NCI-H187 (cell line): Measurements from ENCODE around the gene LRRIQ4.

Source experiments
- DNase-seq, 2 experiments: peaks; one replicate each; lab custom pipeline; 2025; lab: John Stamatoyannopoulos, UW

LRRIQ4 gene

DNA sequence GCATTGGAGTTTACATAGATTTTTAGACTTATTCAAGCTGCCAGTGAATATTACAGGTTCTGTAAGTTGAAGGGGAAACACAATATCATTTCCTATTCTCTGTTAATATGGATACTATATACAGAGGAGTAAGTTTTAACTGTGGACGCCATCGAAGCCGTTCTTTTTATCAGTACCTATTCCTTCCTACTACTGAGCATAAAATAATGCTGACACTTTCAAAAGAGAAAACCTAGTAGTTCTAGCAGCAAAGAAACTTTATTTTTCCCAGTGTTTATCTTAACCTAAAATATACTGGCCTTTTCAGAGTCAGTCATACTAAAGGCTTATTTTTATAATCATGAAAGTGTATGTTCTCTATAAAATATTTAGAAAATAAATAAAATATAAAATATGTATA is 42.8 kb downstream of the LRRIQ4 start:
- DNase-seq = no peak

DNA sequence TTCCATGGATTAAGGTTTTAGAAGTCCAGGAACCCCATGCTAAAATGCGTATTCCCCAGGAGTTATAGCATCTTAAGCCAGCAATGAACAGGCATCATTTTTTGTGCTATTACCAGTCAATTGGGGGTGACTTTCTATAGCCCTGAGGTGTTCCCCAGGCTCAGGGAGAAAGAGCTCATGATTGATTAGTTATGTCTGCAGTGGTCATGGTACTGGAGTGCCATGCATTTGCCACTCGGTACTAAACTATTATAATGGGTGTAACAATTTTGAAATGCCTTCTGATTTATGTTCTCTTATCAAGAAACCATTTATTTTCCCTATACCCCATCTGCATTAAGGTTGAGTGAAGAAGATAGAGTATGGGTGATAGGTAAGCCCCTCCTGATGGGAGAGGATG is 45.1 kb downstream of the LRRIQ4 start:
- DNase-seq = no peak

DNA sequence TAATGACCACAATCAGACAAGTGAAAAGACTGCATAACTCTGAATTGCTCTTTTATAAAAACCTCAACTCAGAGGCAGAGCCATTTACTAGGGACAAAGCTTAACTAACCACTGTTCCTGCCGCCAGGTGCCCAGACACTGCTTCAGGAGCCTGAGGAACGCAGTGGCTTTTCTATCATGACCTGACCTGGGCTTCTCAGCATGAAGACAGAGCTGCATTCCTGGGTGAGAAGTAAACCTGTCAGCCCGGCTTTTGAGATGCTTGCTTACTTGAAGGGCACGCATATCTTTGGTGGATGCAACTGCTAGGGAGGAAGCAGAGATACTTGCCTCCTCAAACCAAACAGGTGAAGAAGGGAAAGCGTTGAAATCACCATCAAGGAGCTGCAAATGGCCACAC is 49.2 kb downstream of the LRRIQ4 start:
- DNase-seq = no peak

DNA sequence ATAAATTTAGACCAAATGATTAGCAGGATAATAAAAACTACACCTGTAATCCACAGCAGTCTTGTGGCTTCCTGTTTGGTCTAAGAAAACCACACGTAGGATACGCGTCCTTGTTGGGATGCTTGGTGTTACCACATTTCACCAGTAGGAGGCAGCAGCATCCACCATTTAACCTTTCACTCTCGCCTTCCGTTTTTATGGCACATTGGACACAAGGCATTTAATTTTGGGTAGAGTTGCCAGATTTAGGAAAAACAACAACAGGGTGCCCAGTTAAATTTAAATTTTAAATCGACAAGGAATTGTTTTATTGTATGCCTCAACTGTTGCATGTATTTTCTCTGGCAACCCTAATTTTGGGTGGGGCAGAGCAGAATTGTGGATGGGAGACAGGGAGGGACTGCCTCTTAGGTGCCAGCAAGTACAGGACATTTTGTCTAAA is 50.8 kb downstream of the LRRIQ4 start:
- DNase-seq = peak; percentile 14 to 37

DNA sequence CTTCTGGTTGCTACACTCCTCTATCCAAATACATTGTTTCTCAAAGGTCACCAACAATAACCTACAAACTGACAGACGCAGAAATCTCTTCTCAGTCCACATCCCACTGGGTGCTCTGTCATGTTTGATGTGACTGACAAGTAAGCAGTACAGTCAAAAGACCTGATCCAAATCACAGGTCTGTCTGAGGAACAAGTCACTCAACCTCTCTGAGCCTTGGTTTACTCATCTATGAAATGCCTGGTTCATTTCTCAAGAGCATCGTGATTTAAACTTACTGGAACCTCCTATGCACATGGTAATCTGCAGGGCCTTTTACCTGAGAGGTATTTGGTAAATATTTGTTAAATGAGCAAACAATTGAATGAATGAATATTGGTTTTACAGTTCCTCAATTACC is 51.6 kb downstream of the LRRIQ4 start:
- DNase-seq = no peak

DNA sequence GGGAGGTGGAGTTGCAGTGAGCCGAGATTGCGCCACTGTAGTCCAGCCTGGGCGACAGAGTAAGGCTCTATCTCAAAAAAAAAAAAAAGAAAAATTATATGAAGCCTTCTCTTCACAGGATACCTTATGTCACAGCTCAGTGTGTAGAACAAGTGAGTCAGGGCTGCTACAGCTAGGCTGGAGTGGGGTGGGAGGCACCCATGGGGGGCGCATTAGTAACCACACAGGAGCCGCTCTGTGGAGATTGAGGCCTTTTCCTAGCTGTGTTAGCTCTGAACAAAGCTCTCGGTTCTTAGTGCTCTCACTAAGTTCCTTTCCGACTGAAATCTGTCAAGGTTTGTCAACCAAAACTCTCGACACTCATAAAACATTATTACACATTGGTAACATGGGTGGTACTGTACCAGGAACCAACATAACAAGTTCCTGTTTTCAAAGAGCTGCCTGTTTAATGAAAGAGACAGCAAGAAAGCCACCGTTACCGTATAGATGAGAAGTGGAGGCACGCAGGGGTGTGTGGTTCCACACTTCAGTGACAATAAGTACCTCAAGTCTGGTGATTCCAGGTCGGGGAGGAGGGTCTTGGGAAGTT is 52.6 kb downstream of the LRRIQ4 start:
- DNase-seq = no peak

DNA sequence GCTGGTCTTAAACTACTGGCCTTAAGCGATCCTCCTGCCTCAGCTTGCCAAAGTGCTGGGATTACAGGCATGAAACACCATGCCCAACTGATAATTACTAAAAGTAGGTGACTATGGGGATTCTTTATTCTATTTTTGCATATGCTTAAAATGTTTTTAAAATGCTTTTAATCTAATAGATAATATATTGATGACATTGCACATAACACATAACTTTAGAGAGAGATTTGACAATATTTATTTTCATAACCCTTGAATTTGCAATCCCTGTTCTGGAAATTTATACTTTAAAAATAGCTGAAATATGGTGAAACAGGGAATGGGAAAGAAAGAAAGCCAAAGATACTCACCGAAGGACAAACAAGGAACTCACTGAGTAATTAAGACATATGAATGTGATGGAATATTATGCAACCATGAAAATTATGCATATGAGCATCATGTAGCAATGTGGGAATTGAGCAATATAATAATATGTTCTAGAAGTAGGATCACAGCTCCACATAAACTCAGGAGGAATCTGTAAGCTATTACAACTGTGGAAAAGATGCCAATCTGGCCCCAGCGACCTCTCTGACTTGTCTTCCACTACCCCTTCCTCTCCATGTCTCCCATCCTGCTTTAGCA is 55.0 kb downstream of the LRRIQ4 start:
- DNase-seq = no peak

DNA sequence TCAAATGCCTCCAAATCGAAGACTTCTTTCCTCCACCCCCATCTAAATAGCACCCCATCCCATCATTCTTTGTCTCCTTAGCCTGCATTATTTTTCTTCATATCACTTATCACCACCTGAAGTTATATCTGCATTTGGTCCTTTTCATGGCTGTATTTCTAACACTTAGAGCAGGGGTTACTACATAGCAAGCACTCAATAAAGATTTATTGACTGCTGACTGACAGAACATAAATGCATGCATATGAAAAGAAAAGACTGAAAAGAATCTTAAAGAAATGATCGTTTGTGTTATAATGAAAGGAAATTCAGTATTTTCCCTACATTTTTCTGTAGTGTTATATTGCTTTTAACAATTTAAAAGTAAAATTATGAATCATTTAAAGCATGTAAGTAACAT is 55.7 kb downstream of the LRRIQ4 start:
- no peak for DNase-seq

DNA sequence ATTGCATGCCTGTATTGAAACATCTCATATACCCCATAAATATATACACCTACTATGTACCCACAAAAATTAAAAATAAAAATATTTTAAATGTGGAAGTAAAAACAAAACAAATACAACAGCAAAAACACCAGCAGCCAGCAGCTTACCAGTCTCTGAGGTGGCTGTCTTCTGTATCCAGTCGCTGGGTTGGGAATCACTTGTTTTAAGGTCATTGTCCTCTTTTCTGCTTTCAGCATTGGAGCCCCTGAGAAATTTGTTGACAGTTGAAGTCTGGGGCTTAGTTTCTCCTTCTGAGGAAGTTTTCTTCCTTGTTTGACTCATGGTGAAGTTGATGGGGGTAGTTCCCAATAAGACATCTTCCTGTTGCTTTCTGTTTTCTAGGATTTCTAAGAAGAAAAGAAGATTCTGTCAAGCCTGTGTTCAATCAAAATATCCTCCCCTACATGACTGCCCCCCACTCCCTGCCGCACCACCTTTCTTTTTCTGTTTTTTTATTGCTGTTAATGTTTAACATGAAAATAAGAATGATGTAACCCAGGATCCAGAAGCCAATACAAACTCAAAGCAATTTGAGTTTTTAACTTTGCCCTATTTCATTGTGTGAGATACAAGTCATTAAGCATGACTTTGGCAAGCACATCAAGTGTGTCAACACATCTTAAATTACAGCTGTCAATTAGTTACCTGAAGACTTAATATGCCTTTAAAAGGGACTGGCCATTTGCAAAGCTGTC is 57.0 kb downstream of the LRRIQ4 start, which contains the start of gene LRRC31:
LRRC31 (minus strand) TSS at position 452 of the 737 bp plus-strand sequence; CDS start at position 324, 128 bp downstream.
- DNase-seq = no peak

DNA sequence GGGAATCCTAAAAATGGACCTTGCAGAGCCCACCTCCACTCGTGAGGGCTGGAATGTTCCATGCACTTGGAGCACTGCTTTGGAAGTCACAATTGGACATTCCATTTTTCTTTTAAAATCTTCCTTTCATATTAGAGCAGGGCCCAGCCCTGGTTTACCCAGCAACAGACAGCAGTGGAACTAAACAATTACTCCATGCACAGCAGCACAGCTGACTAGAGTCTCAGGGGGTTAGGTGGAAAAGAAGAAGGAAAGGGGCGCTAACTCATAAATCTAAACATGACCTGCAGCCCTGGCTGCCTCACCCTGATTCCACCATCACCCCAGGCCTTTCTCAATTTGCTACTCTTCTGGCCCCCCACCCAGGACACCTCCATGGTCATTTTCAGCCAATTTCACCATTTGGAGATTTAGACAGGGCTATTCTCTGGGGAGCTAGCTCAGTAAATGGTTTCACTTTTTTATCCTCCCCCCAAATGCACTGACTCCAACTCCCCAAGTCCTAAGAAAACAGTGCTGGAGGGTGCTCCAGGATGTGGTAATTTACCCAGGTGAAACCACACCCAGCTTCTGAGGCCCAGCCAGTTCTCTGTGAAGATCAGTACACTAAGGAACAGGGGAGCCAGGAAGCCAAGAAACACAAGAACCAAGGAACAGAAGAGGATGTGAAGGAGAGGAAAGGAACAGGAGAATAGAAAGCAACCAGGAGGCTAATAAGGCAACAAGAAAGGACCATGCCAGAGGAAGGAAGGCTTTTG is 58.6 kb downstream of the LRRIQ4 start:
- DNase-seq = no peak

DNA sequence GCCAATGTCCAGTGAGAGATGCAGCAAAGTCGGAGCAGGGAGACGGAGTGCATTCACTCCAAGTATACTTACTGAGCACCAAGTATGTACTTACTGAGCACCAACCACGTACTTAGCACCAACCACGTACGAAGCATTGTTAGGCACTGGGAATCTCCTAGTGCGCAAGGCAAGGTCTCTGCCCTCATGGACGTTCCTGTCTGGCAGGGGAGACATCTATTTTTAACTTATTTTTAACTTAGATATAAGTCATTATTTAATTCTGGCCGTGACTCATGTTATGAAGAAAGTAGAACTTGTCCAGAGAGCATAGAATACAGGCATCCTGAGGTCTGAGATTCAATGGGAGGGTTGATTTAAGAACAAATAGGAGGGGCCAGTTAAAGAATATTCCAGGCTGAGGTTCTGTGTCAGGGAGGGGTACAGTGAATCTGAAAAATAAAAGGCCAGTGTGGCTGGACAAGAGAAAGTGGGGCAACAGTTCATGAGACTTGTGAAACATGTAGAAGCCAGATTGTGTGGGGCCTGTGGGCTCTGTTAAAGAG is 66.4 kb downstream of the LRRIQ4 start:
- DNase-seq = no peak

DNA sequence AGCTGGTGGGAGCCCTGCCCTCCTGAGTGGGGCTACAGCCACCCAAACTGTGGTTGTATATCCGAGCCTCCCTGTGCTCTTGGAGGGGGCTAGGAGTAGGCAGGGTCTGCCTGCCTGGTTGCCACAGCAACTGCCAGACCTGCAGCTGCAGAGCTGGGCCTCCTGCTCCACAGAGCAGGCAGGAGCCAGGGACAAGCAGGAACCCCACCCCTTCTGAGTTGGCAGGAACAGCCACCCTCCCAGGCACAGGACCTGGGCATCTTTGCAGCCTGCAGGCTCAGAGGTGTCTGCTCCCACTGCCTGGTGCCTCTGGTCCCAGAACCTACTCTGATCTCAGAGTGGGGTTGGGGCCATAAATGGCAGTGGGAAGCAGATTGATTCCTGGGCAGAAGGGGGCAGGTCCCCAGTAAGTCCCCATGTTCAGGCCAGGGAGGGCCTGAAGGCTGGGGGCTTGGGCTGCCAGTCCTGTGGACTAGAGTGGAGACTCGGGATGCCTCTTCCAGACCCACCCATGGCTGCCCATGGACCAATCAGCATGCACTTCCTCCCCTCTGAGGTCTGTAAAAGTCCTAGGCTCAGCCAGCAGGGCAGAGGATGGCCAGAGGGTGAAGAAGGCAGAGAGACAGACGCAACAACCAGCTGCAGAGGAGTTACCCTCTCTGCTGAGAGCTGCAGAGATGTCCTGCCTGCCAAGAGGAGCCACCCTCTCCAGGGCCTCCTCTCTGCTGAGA is 67.3 kb downstream of the LRRIQ4 start:
- no peak for DNase-seq

DNA sequence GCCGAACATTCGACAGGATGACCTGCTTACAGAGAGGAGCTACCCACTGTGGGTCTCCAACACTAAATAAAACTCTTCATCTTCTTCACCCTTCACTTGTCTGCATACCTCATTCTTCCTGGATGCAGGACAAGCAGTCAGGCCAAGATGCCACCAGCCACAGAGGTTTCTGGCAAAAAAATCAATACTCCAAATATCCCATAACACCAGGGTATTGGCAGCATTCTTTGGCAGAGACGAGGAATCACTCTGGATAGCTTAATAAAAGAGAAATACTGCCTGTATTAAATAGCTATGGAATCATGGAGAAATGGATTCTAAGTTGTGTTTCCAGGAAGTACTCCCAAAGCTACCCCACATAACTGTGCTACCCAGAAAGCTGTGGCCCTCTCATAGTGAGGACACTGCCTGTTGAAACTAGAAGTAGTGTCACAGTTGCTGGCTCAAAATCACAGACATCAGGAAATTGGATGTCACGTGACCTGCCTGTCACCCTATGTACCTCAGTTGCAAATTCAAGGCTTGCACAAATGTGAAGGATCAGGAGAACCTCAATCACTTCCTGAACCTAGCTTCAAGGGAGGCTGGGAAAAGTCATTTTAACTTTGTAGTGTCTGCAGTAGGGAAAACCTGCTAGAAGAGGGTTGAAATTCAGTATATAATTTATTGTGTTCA is 68.0 kb downstream of the LRRIQ4 start:
- no peak for DNase-seq

DNA sequence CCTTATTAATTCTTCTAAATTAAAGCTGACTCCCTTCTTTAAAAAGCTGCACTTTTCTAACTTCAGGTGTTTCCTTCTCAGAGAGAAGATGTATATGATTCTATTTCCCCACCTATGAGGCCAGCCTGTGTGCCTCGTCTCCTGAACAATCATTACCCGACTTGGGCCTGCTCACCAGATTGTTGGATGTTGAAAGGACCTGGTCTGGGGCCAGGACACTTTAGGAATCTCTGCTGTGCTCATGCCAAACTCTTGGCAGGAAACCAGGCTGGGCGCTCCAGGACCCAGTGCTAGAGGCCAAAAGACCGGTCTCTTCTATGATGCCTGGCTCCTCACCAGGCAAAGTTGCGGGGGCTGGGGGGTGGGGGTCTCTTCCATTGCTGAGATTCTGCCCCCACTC is 74.0 kb downstream of the LRRIQ4 start:
- DNase-seq = no peak
